ENCODE results near the gene SLC41A3. TPM values are rescaled to one million over a fixed set of nuclear protein-coding genes. Genes with fewer than 3 reads are reported as not detected.
A peak's percentile ranks its signal among the peaks of the same experiment; 100 is the strongest.

The SLC41A3 gene
- total RNA-seq, 1 donor from 2014 or later = 31.6 TPM

GRCh38 chr3:126034481-126035361 is 49.2 kb downstream of the SLC41A3 start:
- Mint-ChIP-seq H3K27me3 (ENCODE audit: low read depth, unreplicated experiment) (no peaks in the 10 kb centered on the region), H3K4me1 (ENCODE audit: low read depth, unreplicated experiment) (peaks cover 10% of the 10 kb centered on the region), H3K4me3 (ENCODE audit: unreplicated experiment) (no peak overlapping the region), H3K9me3 (ENCODE audit: unreplicated experiment) (peaks cover 19% of the 10 kb centered on the region), H3K36me3 (ENCODE audit: low read depth, unreplicated experiment) (peaks cover 44% of the 10 kb centered on the region), H3K27ac (ENCODE audit: unreplicated experiment) (no peak overlapping the region)
- no peaks in the 10 kb centered on the region for H3K79me2 ChIP-seq (ENCODE audit: insufficient read depth, low read length)
- H3K27ac ChIP-seq (ENCODE audit: low read depth, low read length) = no peak overlapping the region
- no peak overlapping the region for H3K4me3 ChIP-seq (ENCODE audit: insufficient read depth, low read depth, low read length)
- peaks cover 3% of the 10 kb centered on the region for H3K9me3 ChIP-seq (ENCODE audit: insufficient read depth, low read depth, low read length)
- no peak overlapping the region for H3K4me2 ChIP-seq (ENCODE audit: low read length)
- no peaks in the 10 kb centered on the region for H3K27me3 ChIP-seq (ENCODE audit: insufficient read depth, low read length)
- no peaks in the 10 kb centered on the region for H3K36me3 ChIP-seq (ENCODE audit: insufficient read depth, low read length)
- TF ChIP-seq CTCF (IDR thresholded peaks at IDR 0.05; ENCODE audit: insufficient read depth, low read depth, low read length) = no peak
- no peak for TF ChIP-seq EZH2 (IDR thresholded peaks at IDR 0.05; ENCODE audit: insufficient read depth, low read length)
- DNase-seq (ENCODE audit: low read depth) = peak; percentile 34
- no peak overlapping the region for H2AFZ ChIP-seq (ENCODE audit: low read depth, low read length)
- no peak overlapping the region for H3K9ac ChIP-seq (ENCODE audit: low read length)
- no peak for FAIRE-seq
- peaks cover 6% of the 10 kb centered on the region for H4K20me1 ChIP-seq (ENCODE audit: insufficient read depth, low read length)
- no peaks in the 10 kb centered on the region for H3K4me1 ChIP-seq (ENCODE audit: insufficient read depth, low read length)

DNA sequence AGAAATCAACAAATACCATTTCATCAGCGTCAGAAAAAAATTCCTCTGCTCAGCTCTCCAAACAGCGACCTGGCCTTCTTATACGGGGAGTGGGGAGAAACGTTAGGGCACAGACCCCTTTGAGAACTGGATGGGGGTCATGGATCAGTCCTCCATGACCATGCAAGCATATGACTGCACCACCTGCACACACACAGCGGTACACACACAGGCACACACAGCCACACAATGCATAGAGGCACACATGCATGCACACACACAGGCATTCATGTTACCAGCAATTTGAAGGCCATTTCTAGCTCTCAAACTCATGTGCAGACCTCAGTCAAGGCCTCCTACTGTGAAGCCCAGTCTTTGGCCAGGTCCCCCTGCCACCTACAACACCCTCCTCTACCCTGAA is 50.2 kb downstream of the SLC41A3 start:
- H3K4me3 Mint-ChIP-seq (ENCODE audit: unreplicated experiment) = peak overlapping the region; percentile 14
- FAIRE-seq = no peak
- TF ChIP-seq CTCF (IDR thresholded peaks at IDR 0.05; ENCODE audit: insufficient read depth, low read depth, low read length) (no peak), EZH2 (IDR thresholded peaks at IDR 0.05; ENCODE audit: insufficient read depth, low read length) (no peak)

More for the DNA sequence above, 50.2 kb downstream of the SLC41A3 start:
- no peaks in the 10 kb centered on the region for H3K27me3 Mint-ChIP-seq (ENCODE audit: low read depth, unreplicated experiment)
- Histone ChIP-seq H3K9me3 (ENCODE audit: insufficient read depth, low read depth, low read length) (peaks cover 3% of the 10 kb centered on the region), H4K20me1 (ENCODE audit: insufficient read depth, low read length) (peaks cover 6% of the 10 kb centered on the region), H3K4me1 (ENCODE audit: insufficient read depth, low read length) (no peaks in the 10 kb centered on the region), H3K27me3 (ENCODE audit: insufficient read depth, low read length) (no peaks in the 10 kb centered on the region), H3K4me3 (ENCODE audit: insufficient read depth, low read depth, low read length) (no peak overlapping the region), H3K4me2 (ENCODE audit: low read length) (no peak overlapping the region), H2AFZ (ENCODE audit: low read depth, low read length) (no peak overlapping the region), H3K27ac (ENCODE audit: low read depth, low read length) (no peak overlapping the region), H3K36me3 (ENCODE audit: insufficient read depth, low read length) (no peaks in the 10 kb centered on the region), H3K9ac (ENCODE audit: low read length) (no peak overlapping the region), H3K79me2 (ENCODE audit: insufficient read depth, low read length) (no peaks in the 10 kb centered on the region)
- H3K9me3 Mint-ChIP-seq (ENCODE audit: unreplicated experiment) = peaks cover 19% of the 10 kb centered on the region
- DNase-seq (ENCODE audit: low read depth) = no peak
- peaks cover 45% of the 10 kb centered on the region for H3K36me3 Mint-ChIP-seq (ENCODE audit: low read depth, unreplicated experiment)
- H3K27ac Mint-ChIP-seq (ENCODE audit: unreplicated experiment) = no peak overlapping the region
- peaks cover 10% of the 10 kb centered on the region for H3K4me1 Mint-ChIP-seq (ENCODE audit: low read depth, unreplicated experiment)
